NCI-H226 (cell line): ENCODE measurements around the gene RPS21.
A peak's percentile ranks its signal among the peaks of the same experiment; 100 is the strongest.

Experiments
- DNase-seq: peaks from one replicate; pipeline ENCODE4 v3.0.0-alpha.2; 2015

The RPS21 gene

DNA sequence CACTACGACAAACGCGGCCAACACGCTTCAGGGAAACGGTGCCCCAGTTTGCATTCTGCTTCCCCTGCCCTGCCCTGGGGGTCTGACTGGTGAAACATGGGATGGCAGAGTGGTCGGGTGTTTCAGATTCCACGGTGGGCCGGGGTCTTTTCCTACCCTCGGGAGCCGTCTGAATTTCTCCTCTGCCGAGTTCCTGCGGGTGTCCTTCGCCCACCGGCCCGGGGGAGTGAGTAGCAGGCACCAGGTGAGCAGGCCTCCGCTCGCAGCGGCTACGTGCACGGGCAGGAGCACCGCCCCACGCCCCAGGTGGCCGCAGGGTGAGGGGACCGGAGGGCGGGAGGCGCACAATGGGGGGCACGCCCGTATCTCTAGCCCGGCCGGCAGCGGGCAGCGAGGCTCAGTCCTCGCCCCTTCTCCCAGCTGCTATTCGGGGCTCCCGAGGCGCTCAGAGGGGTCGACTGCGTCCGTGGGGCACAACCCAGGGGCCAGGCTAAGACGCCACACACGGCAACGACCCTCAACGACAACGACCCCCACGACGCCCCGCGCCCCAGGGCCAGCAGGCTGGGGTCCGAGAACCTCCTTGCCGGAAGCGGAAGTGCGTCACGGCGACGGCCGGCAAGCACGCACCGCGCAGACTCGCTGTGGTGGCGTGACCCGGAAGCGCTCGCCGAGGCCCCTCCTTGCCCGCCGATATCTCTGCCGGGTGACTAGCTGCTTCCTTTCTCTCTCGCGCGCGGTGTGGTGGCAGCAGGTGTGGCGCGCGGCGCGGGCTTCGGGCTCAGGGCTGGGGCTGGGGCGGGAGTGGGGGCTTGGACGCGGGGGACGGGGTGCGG is at the start of gene RPS21:
RPS21 (plus strand) TSS at position 721 of the 836 bp plus-strand sequence. CDS start 236 bp downstream, outside the sequence.
- peak; percentile 87 for DNase-seq

DNA sequence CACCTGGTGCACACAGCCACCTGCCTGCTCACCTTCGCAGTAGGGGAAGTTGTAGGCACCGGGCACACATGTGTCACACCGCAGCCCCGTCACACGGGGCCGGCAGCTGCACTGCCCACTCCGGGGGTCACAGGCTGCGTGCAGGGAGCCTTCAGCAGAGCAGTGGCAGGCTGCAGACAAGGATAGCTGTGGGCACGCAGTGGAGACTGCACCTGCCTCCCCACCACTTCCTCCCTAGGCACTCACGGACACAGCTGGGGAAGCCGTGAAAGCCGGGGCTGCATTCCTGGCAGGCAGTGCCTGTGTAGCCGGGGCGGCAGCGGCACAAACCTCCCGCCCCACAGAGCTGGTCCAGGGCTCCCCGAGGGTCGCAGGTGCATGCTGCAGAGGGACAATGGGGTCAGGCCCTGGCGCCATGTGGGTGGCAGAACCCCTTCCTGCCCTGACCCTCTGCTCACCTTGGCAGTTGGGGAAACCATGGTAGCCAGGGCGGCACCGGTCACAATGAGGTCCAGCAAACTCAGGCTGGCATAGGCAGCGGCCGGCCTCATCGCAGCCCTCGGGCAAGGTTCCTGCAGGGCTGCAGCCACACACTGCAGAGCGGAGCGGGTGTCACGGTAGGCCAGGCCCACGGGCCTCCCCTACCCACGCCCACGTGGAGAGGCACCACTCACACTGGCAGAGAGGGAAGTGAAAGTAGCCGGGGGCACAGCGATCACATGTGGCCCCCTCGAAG is 49.2 kb upstream of the RPS21 start:
- DNase-seq = no peak

DNA sequence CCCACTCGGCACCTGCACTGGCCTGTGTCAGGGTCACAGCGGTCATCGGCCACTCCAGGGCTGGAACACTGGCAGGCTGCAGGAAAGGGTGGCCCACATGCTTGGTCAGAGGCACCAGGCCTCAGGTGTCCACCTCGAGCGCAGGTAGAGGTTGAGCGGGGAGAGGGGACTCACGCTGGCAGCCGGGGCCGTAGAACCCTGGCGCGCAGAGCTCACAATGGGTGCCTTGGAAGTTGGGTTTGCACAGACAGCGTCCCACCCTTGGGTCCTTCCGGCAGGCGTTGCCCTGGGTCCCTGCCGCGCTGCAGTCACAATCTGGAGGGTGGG is 48.6 kb upstream of the RPS21 start:
- DNase-seq = no peak

DNA sequence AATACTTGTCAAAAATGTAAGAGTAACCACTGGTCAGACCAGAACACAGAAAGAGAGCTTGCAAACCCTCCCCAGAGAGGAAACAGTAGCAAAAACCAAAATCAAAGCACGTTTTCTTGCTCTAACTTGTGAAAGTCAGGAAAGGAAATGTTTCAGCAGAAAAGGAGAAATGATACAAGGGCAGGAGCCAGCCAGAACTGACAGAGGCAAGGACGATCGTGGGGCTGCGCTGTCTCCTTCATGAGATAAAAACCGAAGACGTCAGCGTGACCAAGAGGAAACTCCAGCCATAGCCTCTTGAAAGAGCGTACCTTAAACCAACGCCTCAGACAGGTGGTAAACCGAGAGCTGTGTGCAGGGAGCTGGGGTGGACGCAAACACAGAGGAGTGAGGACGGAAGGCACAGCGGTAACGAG is 47.2 kb upstream of the RPS21 start:
- no peak for DNase-seq

DNA sequence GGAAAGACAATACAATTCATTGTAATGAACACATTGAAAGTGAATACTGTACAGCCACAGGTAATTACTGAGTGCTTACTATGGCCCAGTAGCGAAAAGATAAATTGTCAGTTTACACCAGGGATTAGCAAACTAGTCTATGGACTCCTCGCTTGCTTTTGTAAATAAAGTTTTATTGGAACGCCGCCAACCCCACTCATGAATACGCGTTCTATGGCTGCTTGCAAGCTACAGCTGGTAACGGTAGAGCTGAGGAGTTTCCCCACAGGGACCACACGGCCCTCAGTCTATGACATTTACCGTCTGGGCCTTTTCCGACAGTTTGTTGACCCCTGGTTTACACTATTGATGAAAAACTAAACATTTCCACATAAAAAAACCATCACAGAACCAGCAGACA is 44.0 kb upstream of the RPS21 start:
- no peak for DNase-seq

DNA sequence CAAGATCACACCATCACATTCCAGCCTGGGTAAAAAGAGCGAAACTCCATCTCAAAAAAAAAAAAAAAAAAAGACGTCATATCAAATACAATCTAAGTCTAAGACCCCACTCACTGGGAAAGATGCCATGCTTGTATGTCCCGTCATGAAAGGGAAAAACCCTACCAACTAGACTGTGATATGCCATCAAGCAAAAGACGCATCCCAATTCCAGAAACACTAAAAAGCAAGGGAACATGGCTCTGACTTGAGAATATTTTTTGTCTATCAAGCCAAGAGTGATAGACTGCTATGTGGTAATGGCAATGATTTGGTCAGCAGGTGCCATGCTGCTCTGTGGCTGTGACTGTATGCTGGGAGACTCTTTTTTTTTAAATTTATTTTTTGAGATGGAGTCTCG is 42.8 kb upstream of the RPS21 start:
- no peak for DNase-seq

DNA sequence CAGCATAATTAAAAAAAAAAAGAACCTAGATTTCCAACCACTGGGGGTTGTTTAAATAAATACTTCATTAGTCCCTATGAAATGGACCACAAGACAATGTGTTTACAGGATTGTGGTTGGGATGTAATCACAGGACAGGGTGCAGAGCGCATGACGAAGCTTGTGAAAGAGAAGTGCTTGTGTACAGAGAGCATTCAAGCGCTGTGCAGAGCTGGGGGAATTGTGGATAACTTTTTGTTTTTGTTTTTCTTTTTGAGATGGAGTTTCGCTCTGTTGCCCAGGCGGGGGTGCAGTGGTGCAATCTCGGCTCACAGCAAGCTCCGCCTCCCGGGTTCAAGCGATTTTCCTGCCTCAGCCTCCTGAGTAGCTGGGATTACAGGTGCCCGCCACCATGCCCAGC is 42.1 kb upstream of the RPS21 start:
- no peak for DNase-seq

DNA sequence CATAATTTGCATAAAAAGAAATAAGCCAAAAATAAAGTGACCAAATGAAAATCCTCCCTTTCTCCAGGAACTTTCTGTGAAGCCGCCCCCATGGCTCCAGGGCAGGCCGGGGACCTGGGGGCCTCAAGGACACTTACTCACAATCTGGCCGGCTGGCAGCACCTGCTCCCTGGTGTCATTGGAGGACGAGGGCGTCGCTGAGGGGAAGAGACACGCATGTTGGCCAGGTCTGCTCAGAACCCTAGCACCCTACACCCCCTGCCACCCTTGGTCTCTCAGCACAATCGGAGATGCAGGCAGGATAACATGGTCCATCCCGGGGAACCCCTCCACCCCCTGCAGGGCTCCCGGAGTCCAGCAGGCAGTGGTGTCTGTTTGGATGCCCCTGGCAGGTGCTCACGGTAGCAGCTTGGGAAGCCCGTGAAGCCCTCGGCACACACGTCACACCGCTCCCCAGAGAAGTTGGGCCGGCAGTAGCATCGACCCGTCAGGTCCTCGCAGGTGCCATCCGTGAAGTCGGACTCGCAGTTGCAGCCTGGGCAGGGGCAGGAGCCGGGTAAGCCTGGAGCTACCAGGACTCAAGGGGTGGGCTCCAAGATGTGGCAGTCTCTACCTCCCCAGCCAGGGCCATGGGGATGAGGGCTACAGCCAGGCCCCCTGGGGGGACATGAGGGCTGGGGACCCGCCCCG is 41.1 kb upstream of the RPS21 start:
- DNase-seq = no peak

DNA sequence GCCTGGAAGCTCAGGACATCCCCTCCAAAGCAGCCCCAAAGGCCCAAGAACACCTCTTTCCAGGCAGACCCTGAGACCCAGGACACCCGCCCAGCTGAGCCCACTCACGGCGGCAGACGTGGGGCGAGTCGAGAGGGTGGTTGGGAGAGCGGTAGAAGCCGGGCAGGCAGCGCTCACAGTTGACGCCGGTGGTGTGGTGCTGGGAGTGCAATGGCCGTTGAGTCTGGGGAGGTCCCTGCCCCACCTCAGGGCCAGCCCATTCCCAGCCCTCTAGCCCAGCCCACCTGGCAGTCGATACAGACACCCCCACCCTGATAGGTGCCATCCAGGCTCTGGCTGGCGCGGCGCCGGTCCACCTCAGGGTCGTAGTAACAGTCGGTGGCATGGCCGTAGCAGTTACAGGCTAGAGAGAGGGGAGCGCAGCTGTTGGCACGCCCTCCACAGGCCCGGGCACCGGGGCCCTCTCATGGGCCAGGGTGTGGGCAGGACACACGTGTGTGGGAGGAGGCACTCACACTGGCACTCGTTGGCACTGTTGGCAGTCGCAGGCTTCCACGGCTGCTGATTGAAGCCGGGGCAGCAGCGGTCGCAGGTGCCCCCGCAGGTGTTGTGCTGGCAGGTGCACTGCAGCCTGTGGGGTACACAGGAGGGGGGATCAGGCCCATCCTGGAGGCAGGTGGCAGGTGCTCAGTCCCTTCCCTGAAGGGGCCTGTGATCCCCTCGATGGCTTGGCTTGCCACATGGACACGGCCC is 40.3 kb upstream of the RPS21 start:
- no peak for DNase-seq

DNA sequence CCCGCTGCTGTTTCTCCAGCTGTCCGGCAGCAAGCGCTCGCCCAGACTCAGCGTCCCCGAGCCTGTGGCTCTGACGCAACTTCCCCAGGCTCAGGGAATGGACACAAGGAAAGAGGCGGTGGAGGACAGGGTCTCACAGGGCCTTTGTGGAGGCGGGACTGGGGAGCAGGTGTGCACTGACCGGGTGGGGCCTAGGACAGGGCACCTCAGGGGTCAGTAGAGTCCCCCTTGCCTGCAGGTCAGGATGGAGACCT is 39.8 kb upstream of the RPS21 start:
- DNase-seq = no peak

DNA sequence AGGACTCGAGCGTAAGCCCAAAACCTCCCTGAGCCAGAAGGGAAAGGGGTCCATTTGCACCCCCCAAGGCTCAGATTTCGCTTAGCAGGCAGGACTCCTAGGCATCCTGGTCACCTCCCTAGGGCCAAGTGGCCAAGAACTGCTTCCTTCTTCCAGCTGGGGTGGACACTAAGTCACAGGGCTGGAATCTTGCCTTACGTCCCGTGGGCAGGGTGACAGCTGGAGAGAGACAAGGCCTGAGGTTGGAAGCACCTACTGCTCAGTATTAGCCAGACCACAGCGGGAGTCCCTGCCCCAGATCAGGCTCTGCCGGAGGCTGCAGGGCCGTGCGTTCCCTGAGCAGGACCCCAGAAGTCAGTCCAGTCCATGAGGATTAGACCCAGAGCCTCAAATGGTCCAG is 39.5 kb upstream of the RPS21 start:
- DNase-seq = no peak

DNA sequence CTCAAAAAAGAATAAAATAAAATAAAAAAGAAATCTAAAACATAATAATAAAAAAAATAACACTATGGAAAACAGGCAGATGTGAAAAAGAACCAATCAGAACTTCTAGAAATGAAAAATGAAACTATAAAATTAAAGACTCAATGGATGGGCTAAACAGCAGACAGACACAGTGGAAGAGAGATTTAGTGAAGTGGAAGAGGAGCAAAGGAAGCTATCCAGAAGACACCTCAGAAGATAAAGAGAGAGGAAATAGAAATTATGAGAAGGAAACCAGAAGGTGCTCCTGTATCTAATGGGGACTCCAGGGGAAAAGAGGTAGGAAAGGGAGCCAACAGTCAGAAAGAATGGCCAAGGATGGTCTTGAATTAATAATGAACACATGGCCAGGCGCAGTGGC is 38.3 kb upstream of the RPS21 start:
- DNase-seq = no peak

DNA sequence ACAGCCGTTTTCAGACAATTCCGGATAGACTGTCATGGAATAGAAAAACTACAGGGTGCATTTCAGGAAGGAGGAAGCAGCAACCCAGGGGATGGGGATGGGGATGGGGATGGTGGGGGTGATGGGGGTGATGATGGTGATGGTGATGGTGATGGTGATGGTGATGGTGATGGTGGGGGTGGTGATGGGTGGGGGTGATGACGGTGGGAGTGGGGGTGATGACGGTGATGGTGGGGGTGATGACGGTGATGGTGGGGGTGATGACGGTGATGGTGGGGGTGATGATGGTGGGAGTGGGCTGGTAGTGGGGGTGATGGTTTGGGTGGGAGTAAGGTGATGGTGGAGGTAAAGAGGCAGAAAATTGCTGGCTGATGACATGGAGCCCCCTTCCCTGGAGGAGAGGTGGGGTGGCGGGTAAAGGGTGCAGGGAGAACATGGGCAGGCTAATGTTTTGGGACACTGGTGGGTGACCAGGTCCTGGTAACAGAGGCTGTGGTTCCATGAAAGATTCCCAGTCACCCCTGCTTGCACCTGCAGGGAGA is 37.3 kb upstream of the RPS21 start:
- DNase-seq = no peak

DNA sequence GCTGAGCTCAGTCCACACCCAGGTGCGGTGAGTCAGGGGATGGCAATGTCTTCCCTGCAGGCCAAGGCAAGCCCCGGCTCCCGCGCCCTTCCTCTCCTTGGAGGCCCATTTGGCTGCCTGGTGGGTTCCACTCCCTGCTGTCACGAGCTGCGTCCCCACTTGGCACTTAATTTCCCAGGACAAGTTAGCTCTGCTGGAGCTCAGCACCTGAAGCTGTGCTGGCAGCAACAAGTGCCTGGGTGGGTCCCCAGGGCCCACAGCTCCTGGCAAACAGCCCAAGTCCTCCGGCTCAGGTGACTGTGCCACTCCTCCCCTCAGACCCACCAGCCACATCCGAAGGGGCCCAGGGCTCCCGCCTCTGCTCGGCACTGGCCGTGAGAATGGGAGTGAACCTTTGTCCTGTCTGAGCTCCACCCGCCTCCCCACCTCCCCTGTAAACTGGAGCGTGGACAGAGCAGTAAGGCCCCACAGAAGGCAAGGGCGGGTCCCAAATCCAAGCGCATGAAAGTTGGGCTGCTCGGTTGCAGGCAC is 36.7 kb upstream of the RPS21 start:
- peak; percentile 89 for DNase-seq

DNA sequence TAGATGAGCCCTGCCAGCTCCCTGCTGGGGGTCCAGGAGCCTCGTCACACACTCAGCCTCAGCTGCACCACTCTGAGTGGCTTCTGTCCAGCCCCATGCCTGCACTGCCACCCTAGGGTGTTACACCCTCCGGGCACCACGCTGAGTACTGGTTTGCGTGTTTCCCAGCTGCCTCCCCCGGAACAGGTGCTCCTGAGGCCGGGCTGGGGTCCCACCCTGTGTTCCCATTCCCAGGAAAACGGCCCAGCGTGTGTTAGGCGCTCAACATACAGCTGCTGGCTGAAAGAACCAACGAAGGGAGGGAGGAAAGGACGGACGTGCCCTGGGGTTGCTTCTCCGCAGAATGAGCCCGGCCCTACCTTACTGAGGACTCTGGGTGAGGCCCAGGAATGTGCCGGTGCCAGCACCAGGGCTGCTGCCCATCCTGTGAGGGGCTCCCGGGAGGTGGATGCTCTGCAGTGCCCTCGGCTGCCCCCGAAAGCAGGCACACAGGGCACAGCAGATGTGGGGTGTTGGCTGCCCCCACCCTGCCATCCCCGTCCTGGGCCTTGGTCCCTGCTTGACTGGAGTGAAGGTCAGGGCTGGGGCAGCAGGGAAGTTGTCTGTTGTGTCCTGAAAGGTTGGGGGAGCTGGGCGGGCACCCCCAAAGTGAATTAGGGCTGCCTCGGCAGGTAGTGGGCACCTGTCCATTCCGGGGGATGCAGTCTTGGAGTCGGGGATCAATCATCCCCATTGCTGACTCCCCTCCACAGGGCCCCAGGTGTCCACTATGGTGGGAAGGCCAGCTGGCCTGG is 36.1 kb upstream of the RPS21 start:
- no peak for DNase-seq

DNA sequence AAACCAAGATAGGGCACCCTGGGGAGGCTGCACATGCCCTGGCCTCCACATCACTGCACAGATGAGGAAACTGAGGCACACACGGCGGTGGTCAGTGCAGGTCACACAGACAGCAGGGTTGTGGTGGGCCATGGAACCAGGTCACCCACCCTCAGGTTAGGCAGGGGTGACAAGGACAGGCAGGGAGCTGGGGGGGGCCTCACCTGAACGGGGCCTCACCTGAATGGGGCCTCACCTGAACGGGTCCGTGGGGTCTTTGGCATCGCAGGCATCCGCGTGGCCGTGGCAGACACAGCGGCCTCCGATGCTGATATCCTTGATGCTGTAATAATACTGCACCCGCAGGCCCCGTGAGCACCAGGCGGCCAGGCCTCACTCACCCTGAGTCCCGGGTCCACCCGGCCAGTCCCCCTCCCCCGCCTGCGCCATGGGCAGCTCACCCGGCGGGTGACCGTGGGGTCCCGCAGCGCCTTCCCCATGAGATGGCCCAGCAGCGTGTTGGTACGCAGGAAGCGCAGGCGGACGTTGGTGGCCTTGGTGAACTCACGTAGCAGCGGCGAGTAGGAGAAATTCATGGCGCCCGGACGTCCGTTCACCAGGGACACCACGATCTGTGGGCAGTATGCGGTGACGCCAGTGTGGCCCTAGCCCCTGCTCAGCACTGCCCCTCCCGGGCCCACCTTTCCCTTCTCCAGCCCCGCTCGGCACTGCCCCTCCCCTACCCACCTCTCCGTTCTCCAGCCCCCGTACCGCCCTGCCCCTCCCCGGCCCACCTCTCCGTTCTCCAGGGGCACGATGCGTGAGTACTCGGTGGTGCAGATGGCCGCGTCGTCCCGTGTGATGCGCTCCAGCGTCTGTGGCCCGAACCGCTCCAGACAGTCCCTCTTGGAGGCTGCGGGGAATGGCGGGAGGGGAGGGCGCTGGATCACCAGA is 35.2 kb upstream of the RPS21 start:
- DNase-seq = no peak

DNA sequence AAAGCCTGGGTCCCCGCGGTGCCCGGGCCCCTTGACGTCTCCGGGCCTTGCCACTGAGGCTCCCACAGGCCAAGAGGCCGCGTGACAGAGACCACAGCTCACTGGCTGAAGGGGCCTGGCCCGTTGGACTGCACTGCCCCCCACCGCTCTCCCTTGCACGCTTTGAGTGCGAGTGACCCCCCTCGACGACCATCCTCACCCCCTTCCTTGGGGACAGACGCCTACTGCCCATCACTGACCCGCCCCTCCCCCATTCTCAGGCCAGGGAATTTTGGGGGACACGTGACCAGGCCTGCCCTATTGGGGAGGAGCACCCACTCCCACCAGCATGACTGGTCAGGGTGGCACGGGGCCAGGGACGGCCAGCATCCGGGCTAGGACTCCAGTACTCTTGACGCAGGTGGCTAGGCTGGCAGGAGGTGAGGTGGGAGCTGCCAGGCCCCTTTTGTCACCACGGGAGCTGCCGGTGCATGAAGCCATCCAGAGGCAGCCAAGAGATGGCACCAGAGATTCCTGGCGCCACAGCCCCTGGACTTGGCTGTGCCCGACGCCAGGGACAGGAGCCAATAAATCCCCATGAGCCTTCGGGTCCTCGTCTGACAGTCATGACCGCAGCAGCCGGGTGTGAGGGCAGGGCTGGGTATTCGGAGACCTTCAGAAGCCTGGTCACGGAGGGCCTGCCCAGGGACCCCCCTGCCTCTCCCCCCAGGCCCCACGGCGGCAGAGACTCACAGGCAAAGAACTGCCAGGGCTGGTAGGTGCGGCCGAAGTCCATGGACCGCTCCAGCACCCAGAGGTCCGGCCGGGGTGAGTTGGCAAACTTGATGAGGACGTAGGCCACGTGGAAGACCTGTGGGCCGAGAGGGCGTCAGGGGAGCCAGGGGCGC is 34.3 kb upstream of the RPS21 start:
- DNase-seq = peak; percentile 75

DNA sequence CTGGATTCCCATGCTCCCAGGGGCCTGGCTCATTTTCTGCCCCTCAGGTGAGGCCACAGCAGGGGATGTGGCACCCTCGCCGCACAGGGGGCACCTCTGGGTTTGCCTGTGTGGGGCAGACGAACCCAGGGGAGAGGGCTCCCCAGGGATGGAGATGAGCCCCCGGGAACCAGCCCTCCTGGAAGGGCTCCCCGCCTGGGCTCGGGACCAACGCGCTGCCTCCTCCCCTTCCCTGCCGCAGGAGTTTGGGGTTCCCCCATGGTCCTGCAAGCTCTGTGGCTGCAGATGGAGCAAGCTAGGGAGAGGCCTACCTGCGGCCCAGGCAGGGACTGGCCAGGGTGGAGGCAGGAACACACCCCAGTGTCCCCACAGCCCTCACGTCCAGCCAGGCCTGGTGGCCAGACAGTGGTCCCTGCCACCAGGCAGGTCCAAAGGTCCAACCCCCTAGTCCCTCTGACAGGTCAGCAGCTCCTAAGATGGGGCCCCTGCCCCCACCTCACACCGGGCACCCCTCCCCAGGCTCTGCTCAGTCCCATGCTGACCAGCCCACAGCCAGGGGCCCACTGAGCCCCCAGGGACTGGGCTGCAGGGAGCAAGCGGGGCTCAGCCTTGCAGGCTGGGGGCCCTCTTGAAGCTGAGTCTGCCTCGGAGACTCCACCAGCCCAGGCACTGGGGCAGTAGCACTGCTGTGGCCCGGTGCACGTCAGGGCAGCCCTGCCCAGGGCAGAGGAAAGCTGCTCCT is 33.4 kb upstream of the RPS21 start:
- no peak for DNase-seq
